ENCODE measurements around the gene ADAMTS14.

- no peak for TF ChIP-seq CTCF (conservative IDR thresholded peaks at IDR 0.05; ENCODE audit: low read depth, low read length)
- no peak for TF ChIP-seq EZH2 (IDR thresholded peaks at IDR 0.05; ENCODE audit: low read length, unreplicated experiment)
- no peak for TF ChIP-seq EZH2phosphoT487 (IDR thresholded peaks at IDR 0.05; ENCODE audit: borderline replicate concordance, low read length)
Observed at GRCh38 chr10:70775679-70776454, 103.6 kb downstream of the ADAMTS14 start.

All from PC-3 (cell line).